Activated naive CD8-positive, alpha-beta T cell treated with anti-CD3 and anti-CD28 coated beads, Interleukin-2, amount 50 U/mL, for 16 hours (primary cell): ENCODE results near the gene RRAGC.
"Not testable (repeated sequence)": the region's sequence is repeated elsewhere in the genome, so short reads cannot be mapped to it uniquely, and the experiment has no call there.

ENCODE experiments used
- DNase-seq: peaks from one replicate; pipeline ENCODE4 v3.0.0-alpha.2; 2020; ENCODE audit warnings: low read depth, low spot score

RRAGC gene

DNA sequence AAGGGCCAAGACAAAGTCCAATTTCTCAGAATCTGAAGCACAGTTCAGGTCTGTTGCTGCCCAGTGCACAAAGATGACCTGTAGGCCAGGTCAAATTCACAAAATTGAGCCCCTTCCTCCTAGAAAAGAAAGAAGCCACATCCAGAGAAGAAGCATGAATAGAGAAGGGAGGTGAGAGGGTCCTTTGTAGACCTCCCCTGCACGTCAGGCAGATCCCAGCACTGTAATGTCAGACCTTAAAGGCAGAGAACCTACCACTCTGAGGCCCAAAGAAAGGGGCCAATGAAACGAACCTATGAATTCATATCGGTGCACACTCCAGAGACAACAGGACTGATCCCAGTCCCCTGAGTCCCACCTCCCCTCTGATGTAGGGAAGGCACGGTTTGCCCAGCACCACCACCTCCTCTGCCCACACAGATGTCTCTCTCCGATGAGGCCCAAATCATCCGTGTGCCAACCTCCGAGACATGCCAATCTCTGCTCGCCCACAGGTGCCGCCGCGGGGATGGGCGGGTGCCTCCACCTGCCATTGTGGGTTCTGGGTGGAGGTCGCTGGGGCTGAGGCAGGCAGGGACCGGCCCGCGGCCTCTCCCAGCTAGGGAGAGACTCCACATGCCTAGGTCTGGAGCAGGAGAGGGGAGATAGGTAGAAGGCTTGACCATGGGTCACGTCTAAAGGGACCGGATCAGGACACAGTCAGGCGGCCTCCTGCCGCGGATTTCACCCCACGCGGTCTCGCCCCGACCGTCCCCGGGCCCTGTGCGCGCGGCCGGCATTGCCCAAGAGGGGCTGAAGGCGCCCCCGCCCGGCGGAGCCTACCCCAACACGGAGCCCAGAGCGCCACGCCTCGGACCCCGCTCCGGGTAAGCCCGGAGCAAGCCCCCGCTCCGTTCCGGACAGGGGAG, 42.1 kb downstream of the RRAGC start:
- DNase-seq, result no peak

GRCh38 chr1:38815903-38816627, 43.5 kb downstream of the RRAGC start:
- DNase-seq, result no peak

DNA sequence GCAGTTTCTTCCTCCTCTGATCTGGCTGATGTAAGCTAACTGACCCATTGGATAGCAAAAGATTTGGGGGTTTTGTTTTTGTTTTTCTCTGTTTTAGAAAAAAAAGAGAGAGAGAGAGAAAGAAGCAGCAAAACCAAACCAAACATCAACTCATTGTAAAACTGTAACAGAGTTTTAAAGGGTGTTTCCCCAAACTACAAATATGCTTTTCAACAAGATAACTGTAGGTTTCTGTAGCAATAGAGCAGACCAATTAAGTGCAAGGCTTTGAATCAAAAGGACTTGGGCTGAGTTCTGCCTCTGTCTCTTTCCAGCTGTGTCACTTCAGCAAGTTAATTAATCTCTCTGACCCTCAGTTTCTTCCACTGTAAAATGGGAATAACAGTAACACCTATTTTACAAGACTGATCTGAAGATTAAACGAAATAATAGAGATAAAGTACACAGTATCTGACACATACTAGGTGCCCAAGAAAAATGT, 44.5 kb downstream of the RRAGC start:
- no peak for DNase-seq

GRCh38 chr1:38814444-38814983, 45.1 kb downstream of the RRAGC start:
- no peak for DNase-seq

- DNase-seq, result no peak
Measured at GRCh38 chr1:38812981-38813380, 46.6 kb downstream of the RRAGC start.

DNA sequence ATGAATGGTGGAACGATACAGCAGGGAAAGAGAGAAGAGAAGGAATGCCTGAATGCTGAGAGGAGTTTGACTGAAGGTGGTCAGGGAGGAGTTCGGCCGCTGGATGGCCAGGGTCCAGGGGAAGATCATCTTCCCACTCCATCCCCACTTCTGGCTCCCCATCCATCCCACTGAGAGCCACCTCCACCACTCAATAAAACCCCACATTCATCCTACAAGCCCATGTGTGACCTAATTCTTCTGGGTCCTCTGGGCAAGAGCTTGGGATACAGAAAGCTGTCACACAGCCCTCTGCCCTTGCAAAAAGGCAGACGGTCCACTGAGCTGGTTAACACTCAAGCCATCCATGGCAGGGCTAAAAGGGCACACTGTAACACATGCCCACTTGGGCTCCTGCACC, 48.1 kb downstream of the RRAGC start:
- not testable (repeated sequence) for DNase-seq

- DNase-seq, result no peak
Measured at GRCh38 chr1:38806090-38806489, 53.5 kb downstream of the RRAGC start.

- no peak for DNase-seq
Measured at GRCh38 chr1:38805036-38805435, 54.5 kb downstream of the RRAGC start.

GRCh38 chr1:38804062-38804886, 55.3 kb downstream of the RRAGC start:
- DNase-seq, result no peak

GRCh38 chr1:38803647-38804046, 55.9 kb downstream of the RRAGC start:
- no peak for DNase-seq

GRCh38 chr1:38800720-38801671, 58.6 kb downstream of the RRAGC start:
- no peak for DNase-seq

- DNase-seq, result no peak
Measured at GRCh38 chr1:38793299-38793698, 66.3 kb downstream of the RRAGC start.

GRCh38 chr1:38791892-38792291, 67.7 kb downstream of the RRAGC start:
- no peak for DNase-seq

GRCh38 chr1:38791164-38791515, 68.4 kb downstream of the RRAGC start:
- no peak for DNase-seq

DNA sequence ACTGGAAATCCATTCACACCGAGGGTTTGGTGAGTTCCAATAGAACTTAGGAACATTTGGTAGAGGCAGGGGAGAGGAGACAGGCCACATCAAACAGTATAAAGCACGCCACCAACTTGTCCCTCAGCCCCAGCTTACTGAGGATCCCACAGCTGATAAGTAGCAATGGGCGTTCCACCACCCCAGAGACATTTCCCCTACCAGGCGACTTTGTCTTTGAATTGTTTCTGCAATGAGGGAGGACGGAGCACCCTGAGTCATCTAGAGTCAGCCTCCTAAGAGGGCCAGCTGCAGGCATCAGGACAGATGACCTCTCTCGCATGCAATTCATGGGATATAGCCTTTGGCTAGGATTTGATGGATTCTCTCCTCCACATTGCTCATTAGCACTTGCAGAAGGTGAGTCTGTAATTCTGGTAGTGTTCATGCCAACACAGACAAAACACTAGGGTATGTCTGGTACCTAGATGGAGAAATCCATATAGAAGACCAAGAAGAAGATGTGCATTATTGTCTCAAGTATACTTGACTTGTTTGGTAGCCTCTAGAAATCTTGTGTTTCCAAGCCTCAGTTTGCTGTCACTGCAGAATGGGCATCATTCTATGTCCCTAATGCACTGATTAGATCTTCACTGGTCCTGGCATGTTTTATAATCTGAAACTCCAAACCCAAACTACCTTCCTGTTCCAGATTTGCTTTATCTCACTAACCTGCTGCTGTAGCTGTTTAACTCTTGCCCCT, 69.0 kb downstream of the RRAGC start:
- DNase-seq, result no peak

GRCh38 chr1:38789498-38790169, 69.9 kb downstream of the RRAGC start:
- no peak for DNase-seq

- DNase-seq, result no peak
Measured at GRCh38 chr1:38788341-38789336, 70.9 kb downstream of the RRAGC start.
